GM18951 (cell line): ENCODE measurements around the gene CYFIP1.

Source experiments
- POLR2A ChIP-seq: IDR thresholded peaks from 4 replicates; pipeline ENCODE4 v1.6.1; 2011; ENCODE audit warnings: mild to moderate bottlenecking; ENCODE audit not compliant: insufficient read length, insufficient read depth; ENCODE audit errors: extremely low read depth
- in situ Hi-C: fragments of 300-500 bp; cut with MboI; formaldehyde crosslinking; loops from one replicate; pipeline ENCODE4 v1.12.0; 2022; ENCODE audit warnings: low sequenced_read_pairs, mixed read lengths, inconsistent platforms; ENCODE audit not compliant: unreplicated experiment

CYFIP1 gene

GRCh38 chr15:22895465-22896190 is 84.5 kb downstream of the CYFIP1 start:
- TF ChIP-seq POLR2A, result no peak

GRCh38 chr15:22893881-22894280 is 86.3 kb downstream of the CYFIP1 start:
- in situ Hi-C loops, result no loop called here

More at GRCh38 chr15:22895465-22896190, 84.5 kb downstream of the CYFIP1 start:
- in situ Hi-C loops, result no loop called here

GRCh38 chr15:22893081-22893480 is 87.1 kb downstream of the CYFIP1 start:
- TF ChIP-seq POLR2A, result no peak
- in situ Hi-C loops, result no loop called here

More at GRCh38 chr15:22893881-22894280, 86.3 kb downstream of the CYFIP1 start:
- no peak for TF ChIP-seq POLR2A

- in situ Hi-C loops, result no loop called here
- TF ChIP-seq POLR2A, result no peak
Measured at GRCh38 chr15:22892333-22892732, 87.8 kb downstream of the CYFIP1 start.

GRCh38 chr15:22891426-22892210 is 88.5 kb downstream of the CYFIP1 start:
- in situ Hi-C loops, result no loop called here

GRCh38 chr15:22890296-22890695 is 89.9 kb downstream of the CYFIP1 start:
- no peak for TF ChIP-seq POLR2A
- in situ Hi-C loops, result no loop called here

More at GRCh38 chr15:22891426-22892210, 88.5 kb downstream of the CYFIP1 start:
- TF ChIP-seq POLR2A, result no peak

- TF ChIP-seq POLR2A, result no peak
- in situ Hi-C loops, result no loop called here
Measured at GRCh38 chr15:22889146-22889818, 90.9 kb downstream of the CYFIP1 start.

- in situ Hi-C loops, result no loop called here
- TF ChIP-seq POLR2A, result no peak
Measured at GRCh38 chr15:22888120-22888859, 91.9 kb downstream of the CYFIP1 start.

GRCh38 chr15:22887157-22887951 is 92.8 kb downstream of the CYFIP1 start:
- TF ChIP-seq POLR2A, result no peak
- in situ Hi-C loops, result no loop called here

- no peak for TF ChIP-seq POLR2A
- in situ Hi-C loops, result no loop called here
Measured at GRCh38 chr15:22885120-22885519, 95.0 kb downstream of the CYFIP1 start.

GRCh38 chr15:22884344-22884743 is 95.8 kb downstream of the CYFIP1 start:
- TF ChIP-seq POLR2A, result no peak
- in situ Hi-C loops, result no loop called here

- in situ Hi-C loops, result no loop called here
- TF ChIP-seq POLR2A, result no peak
Measured at GRCh38 chr15:22883196-22883595, 97.0 kb downstream of the CYFIP1 start.
